Measurements from ENCODE around the gene WDHD1. TPM values are rescaled to one million over a fixed set of nuclear protein-coding genes. Genes with fewer than 3 reads are reported as not detected.

The WDHD1 gene
- total RNA-seq = 10 to 100 TPM in 1 of 4 donors, 1 to 10 TPM in 2, under 1 TPM in 1; 0.51 to 20.0 (median 3.1) TPM

- peaks cover 3 to 13% of the 10 kb centered on the region in 2 donors for H3K4me1 ChIP-seq
- no peaks in the 10 kb centered on the region for H3K36me3 ChIP-seq
- no peaks in the 10 kb centered on the region for H3K9me3 ChIP-seq
- H3K4me3 ChIP-seq = peak within 1 kb of the TSS; percentile 59 to 60
- peak; percentile 90 to 94 for DNase-seq
- TF ChIP-seq POLR2A (IDR thresholded peaks at IDR 0.05) (peak; percentile 61 to 74), CTCF (IDR thresholded peaks at IDR 0.05) (peak in 3 of 4 experiments; percentile 24 to 55 (median 40))
- H3K27ac ChIP-seq = peak within 1 kb of the TSS; percentile 72 to 84
- intact Hi-C loops (cut with DNase I; ENCODE audit: low total_unique reads) = no loop called here
- no peaks in the 10 kb centered on the region for H3K27me3 ChIP-seq
Observed at GRCh38 chr14:55026793-55027561, at the start of gene WDHD1, which contains the start of gene SOCS4. Gene WDHD1 (minus strand): TSS chr14:55027099. CDS start chr14:55026787, 312 bp downstream. Gene SOCS4 (plus strand): TSS chr14:55027236. CDS start chr14:55043042, 15,806 bp downstream.

GRCh38 chr14:55075628-55076175 lies 48.8 kb upstream of the WDHD1 start:
- intact Hi-C loops (cut with DNase I; ENCODE audit: low total_unique reads) = no loop called here
- DNase-seq = no peak
- H3K36me3 ChIP-seq = no peaks in the 10 kb centered on the region

GRCh38 chr14:55074662-55075061 lies 47.8 kb upstream of the WDHD1 start:
- H3K27me3 ChIP-seq = no peaks in the 10 kb centered on the region
- peaks cover 0 to 8% of the 10 kb centered on the region in 2 donors for H3K4me1 ChIP-seq
- H3K27ac ChIP-seq = no peak overlapping the region
- H3K4me3 ChIP-seq = no peak overlapping the region
- DNase-seq = no peak
- TF ChIP-seq POLR2A (IDR thresholded peaks at IDR 0.05) (no peak), CTCF (IDR thresholded peaks at IDR 0.05) (no peak)
- no peaks in the 10 kb centered on the region for H3K36me3 ChIP-seq
- H3K9me3 ChIP-seq = no peaks in the 10 kb centered on the region
- intact Hi-C loops (cut with DNase I; ENCODE audit: low total_unique reads) = no loop called here

More at GRCh38 chr14:55075628-55076175, 48.8 kb upstream of the WDHD1 start:
- no peaks in the 10 kb centered on the region for H3K9me3 ChIP-seq
- peaks cover 0 to 8% of the 10 kb centered on the region in 2 donors for H3K4me1 ChIP-seq
- no peak overlapping the region for H3K27ac ChIP-seq
- H3K27me3 ChIP-seq = no peaks in the 10 kb centered on the region
- no peak for TF ChIP-seq CTCF (IDR thresholded peaks at IDR 0.05)
- TF ChIP-seq POLR2A (IDR thresholded peaks at IDR 0.05) = no peak
- no peak overlapping the region for H3K4me3 ChIP-seq

- no peaks in the 10 kb centered on the region for H3K36me3 ChIP-seq
- no peak for DNase-seq
- TF ChIP-seq POLR2A (IDR thresholded peaks at IDR 0.05) (no peak), CTCF (IDR thresholded peaks at IDR 0.05) (no peak)
- no peak overlapping the region for H3K27ac ChIP-seq
- H3K9me3 ChIP-seq = no peaks in the 10 kb centered on the region
- no peaks in the 10 kb centered on the region for H3K27me3 ChIP-seq
- peaks cover 0 to 8% of the 10 kb centered on the region in 2 donors for H3K4me1 ChIP-seq
- intact Hi-C loops (cut with DNase I; ENCODE audit: low total_unique reads) = no loop called here
- no peak overlapping the region for H3K4me3 ChIP-seq
Observed at GRCh38 chr14:55073856-55074255, 47.0 kb upstream of the WDHD1 start.

All from uterus (tissue), 4 donors.